ENCODE data around the gene NOL11.

DNA sequence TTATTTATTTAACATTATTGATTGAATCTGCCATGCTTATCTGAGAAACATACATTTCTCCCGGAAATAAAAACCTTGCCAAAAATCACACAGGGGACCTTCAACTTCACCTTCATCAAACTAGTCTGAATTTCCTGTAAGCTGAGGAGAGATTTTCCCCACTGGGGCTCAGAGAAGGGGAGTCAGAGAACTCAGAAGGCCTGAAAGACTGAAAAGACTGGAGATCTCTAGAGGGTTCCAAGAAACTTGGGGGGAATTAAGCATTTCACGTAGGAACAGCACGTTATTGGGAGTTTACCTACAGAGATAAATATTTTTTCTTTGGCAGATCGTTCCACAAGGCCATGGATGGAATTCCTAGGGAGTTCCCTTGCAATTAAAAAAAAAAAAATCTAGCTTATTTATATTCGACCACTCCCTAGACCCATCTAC lies 528 bp upstream of the NOL11 start:
- TF ChIP-seq EZH2 (IDR thresholded peaks at IDR 0.05; ENCODE audit: insufficient read depth, poor library complexity, severe bottlenecking) (no peak), EZH2phosphoT487 (IDR thresholded peaks at IDR 0.05; ENCODE audit: insufficient read depth, low read depth) (no peak)
